NOMO-1 treated with dmso at 0.1 percent for 144 hours (cell line): ENCODE data around the gene ULBP2.
"Not testable (repeated sequence)": the region's sequence is repeated elsewhere in the genome, so short reads cannot be mapped to it uniquely, and the experiment has no call there.

ENCODE experiments used
- DNase-seq: peaks from one replicate; lab custom pipeline; 2025; ENCODE audit not compliant: unreplicated experiment; lab: John Stamatoyannopoulos, UW

Gene ULBP2

GRCh38 chr6:149948616-149949015 lies 6.8 kb downstream of the ULBP2 start:
- no peak for DNase-seq

GRCh38 chr6:149950423-149950822 lies 8.6 kb downstream of the ULBP2 start:
- no peak for DNase-seq

- no peak for DNase-seq
Observed at GRCh38 chr6:149951096-149951495, 9.3 kb downstream of the ULBP2 start.

- DNase-seq = no peak
Observed at GRCh38 chr6:149951626-149952025, 9.8 kb downstream of the ULBP2 start.

GRCh38 chr6:149953390-149953789 lies 11.6 kb downstream of the ULBP2 start:
- not testable (repeated sequence) for DNase-seq

- DNase-seq = not testable (repeated sequence)
Observed at GRCh38 chr6:149953934-149954327, 12.1 kb downstream of the ULBP2 start.

GRCh38 chr6:149954328-149954983 lies 12.6 kb downstream of the ULBP2 start:
- not testable (repeated sequence) for DNase-seq

- not testable (repeated sequence) for DNase-seq
Observed at GRCh38 chr6:149954984-149955653, 13.3 kb downstream of the ULBP2 start.

- DNase-seq = not testable (repeated sequence)
Observed at GRCh38 chr6:149955654-149956317, 14.0 kb downstream of the ULBP2 start.

- DNase-seq = not testable (repeated sequence)
Observed at GRCh38 chr6:149958124-149958523, 16.3 kb downstream of the ULBP2 start.

- DNase-seq = not testable (repeated sequence)
Observed at GRCh38 chr6:149959806-149960205, 18.0 kb downstream of the ULBP2 start.

- no peak for DNase-seq
Observed at GRCh38 chr6:149960488-149960887, 18.7 kb downstream of the ULBP2 start.

- no peak for DNase-seq
Observed at GRCh38 chr6:149961728-149962425, 20.1 kb downstream of the ULBP2 start.

GRCh38 chr6:149962461-149963211 lies 20.8 kb downstream of the ULBP2 start:
- DNase-seq = no peak

- DNase-seq = no peak
Observed at GRCh38 chr6:149963212-149963461, 21.3 kb downstream of the ULBP2 start.

GRCh38 chr6:149963462-149964307 lies 21.9 kb downstream of the ULBP2 start, which contains the start of gene ULBP1:
TSS of gene ULBP1 (plus strand) at chr6:149963943. CDS start at chr6:149964050, 107 bp downstream.
- DNase-seq = peak; percentile 78

- DNase-seq = no peak
Observed at GRCh38 chr6:149964308-149965193, 22.7 kb downstream of the ULBP2 start.

- no peak for DNase-seq
Observed at GRCh38 chr6:149965194-149966020, 23.6 kb downstream of the ULBP2 start.
